ENCODE results near the gene ADGRB3. TPM values are rescaled to one million over a fixed set of nuclear protein-coding genes. Genes with fewer than 3 reads are reported as not detected.
"Not testable (repeated sequence)": the region's sequence is repeated elsewhere in the genome, so short reads cannot be mapped to it uniquely, and the experiment has no call there.

Gene ADGRB3
- polyA plus RNA-seq, 1 of the 3 experiments (the other 2 are of a cell fraction), result 0.12 TPM

DNA sequence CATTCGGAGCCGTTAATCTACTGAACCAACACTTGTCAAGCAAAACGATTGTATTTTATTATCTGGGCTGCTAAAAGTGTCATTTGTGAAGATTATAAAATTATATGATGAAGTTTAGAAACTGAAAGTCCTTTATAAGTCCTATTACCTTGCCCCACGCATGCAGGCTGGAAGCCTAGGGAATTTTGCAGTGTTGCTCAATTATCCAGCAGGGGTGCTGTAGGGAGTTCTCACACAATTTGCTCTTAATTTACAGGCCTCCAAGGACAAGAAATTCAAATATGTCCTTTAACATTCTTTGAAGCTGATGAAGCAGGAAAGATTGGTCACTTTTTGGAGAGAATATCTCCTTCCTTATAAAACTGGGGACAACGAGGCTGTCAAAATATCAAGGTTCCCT lies 792.8 kb downstream of the ADGRB3 start:
- Histone ChIP-seq H2AFZ (ENCODE audit: low read depth) (no peak overlapping the region), H3K79me2 (ENCODE audit: insufficient read depth) (no peaks in the 10 kb centered on the region), H3K36me3 (replicated peaks in 1 of 2; ENCODE audit: control insufficient read depth in 1 of 2, insufficient read depth in 2 of 2, low read length in 1 of 2) (no peaks in the 10 kb centered on the region), H3K4me3 (ENCODE audit: low read depth in 2 of 2, low read length in 1 of 2) (no peak overlapping the region), H3K9me2 (no peaks in the 10 kb centered on the region), H3F3A (replicated peaks; ENCODE audit: insufficient read depth) (no peaks in the 10 kb centered on the region), H3K9me3 (no peaks in the 10 kb centered on the region), H3K4me2 (no peak overlapping the region), H3K4me1 (ENCODE audit: control insufficient read depth in 1 of 2, insufficient read depth in 2 of 2, low read depth in 1 of 2, low read length in 1 of 2) (no peaks in the 10 kb centered on the region), H3K27ac (ENCODE audit: low read depth in 2 of 2, low read length in 1 of 2) (no peak overlapping the region), H3K9ac (no peak overlapping the region), H4K20me1 (ENCODE audit: insufficient read depth) (no peaks in the 10 kb centered on the region), H3K27me3 (ENCODE audit: insufficient read depth) (no peaks in the 10 kb centered on the region)
- ChIA-PET CTCF (interaction anchor here (1.1 kb wide), 1 partner anchor 11 kb away, joined by 3 read pairs; no protein-coding TSS in a partner anchor), POLR2A (no interaction called here)
- no peak for DNase-seq
- 55% methylated on average over 5 of the region's 5 CpGs for WGBS (ENCODE audit: low lambda C conversion rate)
- TF ChIP-seq FOXM1 (IDR thresholded peaks at IDR 0.05; ENCODE audit: low read depth), result no peak
- no peak for TF ChIP-seq FOXJ3 (CRISPR knock-in tag; IDR thresholded peaks at IDR 0.05)
- TF ChIP-seq, protein P1, sequence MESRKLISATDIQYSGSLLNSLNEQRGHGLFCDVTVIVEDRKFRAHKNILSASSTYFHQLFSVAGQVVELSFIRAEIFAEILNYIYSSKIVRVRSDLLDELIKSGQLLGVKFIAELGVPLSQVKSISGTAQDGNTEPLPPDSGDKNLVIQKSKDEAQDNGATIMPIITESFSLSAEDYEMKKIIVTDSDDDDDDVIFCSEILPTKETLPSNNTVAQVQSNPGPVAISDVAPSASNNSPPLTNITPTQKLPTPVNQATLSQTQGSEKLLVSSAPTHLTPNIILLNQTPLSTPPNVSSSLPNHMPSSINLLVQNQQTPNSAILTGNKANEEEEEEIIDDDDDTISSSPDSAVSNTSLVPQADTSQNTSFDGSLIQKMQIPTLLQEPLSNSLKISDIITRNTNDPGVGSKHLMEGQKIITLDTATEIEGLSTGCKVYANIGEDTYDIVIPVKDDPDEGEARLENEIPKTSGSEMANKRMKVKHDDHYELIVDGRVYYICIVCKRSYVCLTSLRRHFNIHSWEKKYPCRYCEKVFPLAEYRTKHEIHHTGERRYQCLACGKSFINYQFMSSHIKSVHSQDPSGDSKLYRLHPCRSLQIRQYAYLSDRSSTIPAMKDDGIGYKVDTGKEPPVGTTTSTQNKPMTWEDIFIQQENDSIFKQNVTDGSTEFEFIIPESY (IDR thresholded peaks at IDR 0.05; ENCODE audit: borderline replicate concordance, low read depth), result no peak
- no peak for TF ChIP-seq SIN3A (IDR thresholded peaks at IDR 0.05; ENCODE audit: borderline replicate concordance, low read depth, low read length)
- no peak for TF ChIP-seq TAF1 (IDR thresholded peaks at IDR 0.05; ENCODE audit: borderline replicate concordance, low read depth, low read length)
- TF ChIP-seq, protein P2, sequence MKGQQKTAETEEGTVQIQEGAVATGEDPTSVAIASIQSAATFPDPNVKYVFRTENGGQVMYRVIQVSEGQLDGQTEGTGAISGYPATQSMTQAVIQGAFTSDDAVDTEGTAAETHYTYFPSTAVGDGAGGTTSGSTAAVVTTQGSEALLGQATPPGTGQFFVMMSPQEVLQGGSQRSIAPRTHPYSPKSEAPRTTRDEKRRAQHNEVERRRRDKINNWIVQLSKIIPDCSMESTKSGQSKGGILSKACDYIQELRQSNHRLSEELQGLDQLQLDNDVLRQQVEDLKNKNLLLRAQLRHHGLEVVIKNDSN (IDR thresholded peaks at IDR 0.05; ENCODE audit: borderline replicate concordance, low read depth), result no peak
- no peak for TF ChIP-seq SMC3 (IDR thresholded peaks at IDR 0.05; ENCODE audit: low read depth, low read length)
- TF ChIP-seq RCOR1 (IDR thresholded peaks at IDR 0.05; ENCODE audit: low read length), result no peak
- TF ChIP-seq YY1 (IDR thresholded peaks at IDR 0.05; ENCODE audit: low read depth), result no peak

DNA sequence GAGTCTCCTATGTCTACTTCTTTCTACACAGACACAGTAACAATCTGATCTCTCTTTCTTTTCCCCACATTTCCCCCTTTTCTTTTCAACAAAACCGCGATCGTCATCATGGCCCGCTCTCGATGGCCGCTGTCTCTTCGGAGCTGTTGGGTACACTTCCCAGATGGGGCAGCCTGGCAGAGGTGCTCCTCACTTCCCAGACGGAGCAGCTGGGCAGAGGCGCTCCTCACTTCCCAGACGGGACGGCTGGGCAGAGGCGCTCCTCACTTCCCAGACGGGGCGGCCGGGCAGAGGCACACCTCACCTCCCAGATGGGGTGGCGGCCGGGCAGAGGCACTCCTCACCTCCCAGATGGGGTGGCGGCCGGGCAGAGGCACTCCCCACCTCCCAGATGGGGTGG lies 797.1 kb downstream of the ADGRB3 start:
- WGBS (ENCODE audit: low lambda C conversion rate), result 82% methylated on average over 11 of the region's 19 CpGs
- H3K36me3 ChIP-seq (replicated peaks in 1 of 2; ENCODE audit: control insufficient read depth in 1 of 2, insufficient read depth in 2 of 2, low read length in 1 of 2); CTCF ChIA-PET; H4K20me1 ChIP-seq (ENCODE audit: insufficient read depth); H3K4me2 ChIP-seq; DNase-seq; POLR2A ChIA-PET; H3K4me3 ChIP-seq (ENCODE audit: low read depth in 2 of 2, low read length in 1 of 2); H3K9me3 ChIP-seq; H3F3A ChIP-seq (replicated peaks; ENCODE audit: insufficient read depth); H2AFZ ChIP-seq (ENCODE audit: low read depth); H3K27me3 ChIP-seq (ENCODE audit: insufficient read depth); H3K27ac ChIP-seq (ENCODE audit: low read depth in 2 of 2, low read length in 1 of 2); H3K4me1 ChIP-seq (ENCODE audit: control insufficient read depth in 1 of 2, insufficient read depth in 2 of 2, low read depth in 1 of 2, low read length in 1 of 2); H3K79me2 ChIP-seq (ENCODE audit: insufficient read depth); H3K9ac ChIP-seq; H3K9me2 ChIP-seq: not testable (repeated sequence)

DNA sequence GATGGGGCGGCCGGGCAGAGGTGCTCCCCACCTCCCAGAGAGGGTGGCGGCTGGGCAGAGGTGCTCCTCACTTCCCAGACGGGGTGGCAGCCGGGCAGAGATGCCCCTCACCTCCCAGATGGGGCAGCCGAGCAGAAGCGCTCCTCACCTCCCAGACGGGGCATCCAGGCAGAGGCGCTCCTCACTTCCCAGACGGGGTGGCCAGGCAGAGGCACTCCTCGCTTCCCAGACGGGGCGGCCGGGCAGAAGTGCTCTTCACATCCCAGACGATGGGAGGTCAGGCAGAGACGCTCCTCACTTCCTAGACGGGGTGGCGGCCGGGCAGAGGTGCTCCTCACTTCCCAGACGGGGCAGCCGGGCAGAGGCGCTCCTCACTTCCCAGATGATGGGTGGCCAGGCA lies 798.0 kb downstream of the ADGRB3 start:
- H3F3A ChIP-seq (replicated peaks; ENCODE audit: insufficient read depth); H3K4me3 ChIP-seq (ENCODE audit: low read depth in 2 of 2, low read length in 1 of 2); H3K27ac ChIP-seq (ENCODE audit: low read depth in 2 of 2, low read length in 1 of 2); H3K27me3 ChIP-seq (ENCODE audit: insufficient read depth); H2AFZ ChIP-seq (ENCODE audit: low read depth); H3K4me2 ChIP-seq; H4K20me1 ChIP-seq (ENCODE audit: insufficient read depth); H3K9me2 ChIP-seq; POLR2A ChIA-PET; H3K36me3 ChIP-seq (replicated peaks in 1 of 2; ENCODE audit: control insufficient read depth in 1 of 2, insufficient read depth in 2 of 2, low read length in 1 of 2); H3K79me2 ChIP-seq (ENCODE audit: insufficient read depth); CTCF ChIA-PET; H3K9ac ChIP-seq; H3K9me3 ChIP-seq; DNase-seq; H3K4me1 ChIP-seq (ENCODE audit: control insufficient read depth in 1 of 2, insufficient read depth in 2 of 2, low read depth in 1 of 2, low read length in 1 of 2): not testable (repeated sequence)
- WGBS (ENCODE audit: low lambda C conversion rate), result 83% methylated on average over 6 of the region's 22 CpGs
